Psoas muscle (tissue), 8 donors: Measurements from ENCODE around the gene TNIK. TPM values are rescaled to one million over a fixed set of nuclear protein-coding genes. Genes with fewer than 3 reads are reported as not detected.
"Not testable (repeated sequence)": the region's sequence is repeated elsewhere in the genome, so short reads cannot be mapped to it uniquely, and the experiment has no call there.

Source experiments
- ATAC-seq, 4 donors: fragments of 200-7000 bp; cut with Tn5 transposase; one replicate each; pipeline ENCODE4 v1.9.1; 2020; ENCODE audit warnings: moderate library complexity in 3 of 4, mild to moderate bottlenecking in 2 of 4
- DNase-seq, 2 donors: peaks; one replicate each; pipeline ENCODE4 v3.0.0-alpha.2; 2020
- H3K27ac ChIP-seq: fragments of 200-600 bp; one replicate; pipeline ENCODE4 v1.8.0; 2022
- H3K27me3 ChIP-seq, 3 donors: fragments of 200-600 bp in 1 of 3; one replicate each; pipeline versions ENCODE4 v1.6.1 to v1.8.0; 2013 to 2022; ENCODE audit warnings: low read length in 2 of 3, mild to moderate bottlenecking in 2 of 3, moderate library complexity in 1 of 3; ENCODE audit not compliant: insufficient read depth in 3 of 3
- H3K36me3 ChIP-seq, 2 donors: fragments of 200-600 bp in 1 of 2; one replicate each; pipeline versions ENCODE4 v1.6.1 to v1.8.0; 2013 to 2022; ENCODE audit warnings: low read depth in 1 of 2, mild to moderate bottlenecking in 1 of 2, moderate library complexity in 1 of 2; ENCODE audit not compliant: insufficient read depth in 1 of 2
- H3K4me1 ChIP-seq: fragments of 200-600 bp; one replicate; pipeline ENCODE4 v1.8.0; 2022
- H3K4me3 ChIP-seq: fragments of 200-600 bp; one replicate; pipeline ENCODE4 v1.8.0; 2022; ENCODE audit warnings: mild to moderate bottlenecking
- H3K9me3 ChIP-seq: fragments of 200-600 bp; one replicate; pipeline ENCODE4 v1.8.0; 2022
- WGBS, 3 donors: extraction: QIAGEN DNeasy Blood & Tissue Kit; methylation state at CpG; one replicate each; pipeline versions ENCODE4 v1.1.6 to v1.1.7; 2013; 5-methylcytosine and 5-hydroxymethylcytosine counted together
- intact Hi-C, 2 donors: fragments of 100-400 bp; cut with DNase I; formaldehyde crosslinking; loops; one replicate each; pipeline versions ENCODE4 v1.11.0 to v1.14.2; 2022
- polyA plus RNA-seq, 3 donors: library from polyadenylated mRNA; stranded (reverse); fragments of 200-250 nt; gene quantifications; one replicate each; pipeline ENCODE4 v1.2.3, GENCODE V29; 2013
- total RNA-seq, 4 donors: library from RNA; stranded (reverse); fragmentation: NEBNext Ultra II Directional in 2 of 4; extraction: Animal tissue kit (Norgen Biotek cat#: 25700) in 2 of 4; gene quantifications; one replicate each; pipeline versions ENCODE4 v1.2.1 to v1.2.4, GENCODE V29; 2021 to 2023
- TF ChIP-seq, protein P1 (sequence below): fragments of 200-600 bp; IDR thresholded peaks from one replicate; pipeline ENCODE4 v1.8.0; 2022; ENCODE audit warnings: antibody characterized with exemption
- donor health status: healthy with polysubstance abuse.
- donor health status: DM: no; HTN: no; CAD: no; lungs with moderate emphysema.
- donor health status: Bipolar disorder and iron deficiency.
- donor health status: healthy.
- donor health status: DM: yes; HTN: yes; CAD: no.
- donor health status: DM: no; HTN: no; CAD: no.
- donor health status: DM: no; HTN: no; CAD: no.
- donor health status: DM: yes; HTN: yes; CAD: no.

Gene TNIK
- total and polyA plus RNA-seq, 7 donors = 9.9 to 32.4 (median 12.5) TPM

DNA sequence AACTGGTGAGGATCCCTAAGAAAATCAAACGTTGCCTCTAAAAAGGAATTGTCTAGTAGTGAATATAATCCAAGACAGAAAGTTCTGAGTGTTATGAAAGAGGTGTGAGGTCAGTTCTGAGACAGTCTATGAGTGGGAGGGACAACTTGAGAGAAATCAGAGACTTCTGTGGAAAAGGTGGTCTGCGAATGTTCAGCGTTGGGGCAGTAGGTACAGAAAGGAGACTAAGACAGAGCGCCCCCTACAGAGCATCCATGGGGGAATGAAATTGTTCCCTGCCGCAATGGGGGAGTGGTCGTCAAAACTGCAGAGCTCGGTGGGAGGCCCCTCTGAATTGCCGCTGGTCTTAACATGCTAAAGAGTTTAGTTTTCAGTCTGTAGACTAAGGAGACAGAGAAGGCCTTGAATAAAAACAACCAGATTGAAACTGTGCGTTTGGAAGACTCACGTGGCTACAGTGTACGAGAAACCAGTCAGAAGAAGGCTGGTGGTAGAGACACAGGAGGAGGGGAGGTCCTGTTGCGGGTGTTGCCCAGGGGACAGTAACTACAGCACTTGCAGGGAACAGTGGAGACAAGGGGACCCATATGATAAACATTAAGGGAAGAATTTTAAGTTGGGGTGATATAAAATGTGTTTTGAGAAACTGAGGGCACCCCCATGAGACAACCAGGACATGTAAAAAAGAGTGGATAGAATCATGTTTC lies 6.9 kb downstream of the TNIK start:
- ATAC-seq (peak in 3 of 4 donors; percentile 36 to 62 (median 44)), DNase-seq (no peak)
- Histone ChIP-seq H3K27ac (peak overlapping the region; percentile 71), H3K4me1 (peaks cover 45% of the 10 kb centered on the region), H3K4me3 (no peak overlapping the region), H3K9me3 (no peaks in the 10 kb centered on the region), H3K27me3 (no peaks in the 10 kb centered on the region), H3K36me3 (no peaks in the 10 kb centered on the region)
- TF ChIP-seq, protein P1, sequence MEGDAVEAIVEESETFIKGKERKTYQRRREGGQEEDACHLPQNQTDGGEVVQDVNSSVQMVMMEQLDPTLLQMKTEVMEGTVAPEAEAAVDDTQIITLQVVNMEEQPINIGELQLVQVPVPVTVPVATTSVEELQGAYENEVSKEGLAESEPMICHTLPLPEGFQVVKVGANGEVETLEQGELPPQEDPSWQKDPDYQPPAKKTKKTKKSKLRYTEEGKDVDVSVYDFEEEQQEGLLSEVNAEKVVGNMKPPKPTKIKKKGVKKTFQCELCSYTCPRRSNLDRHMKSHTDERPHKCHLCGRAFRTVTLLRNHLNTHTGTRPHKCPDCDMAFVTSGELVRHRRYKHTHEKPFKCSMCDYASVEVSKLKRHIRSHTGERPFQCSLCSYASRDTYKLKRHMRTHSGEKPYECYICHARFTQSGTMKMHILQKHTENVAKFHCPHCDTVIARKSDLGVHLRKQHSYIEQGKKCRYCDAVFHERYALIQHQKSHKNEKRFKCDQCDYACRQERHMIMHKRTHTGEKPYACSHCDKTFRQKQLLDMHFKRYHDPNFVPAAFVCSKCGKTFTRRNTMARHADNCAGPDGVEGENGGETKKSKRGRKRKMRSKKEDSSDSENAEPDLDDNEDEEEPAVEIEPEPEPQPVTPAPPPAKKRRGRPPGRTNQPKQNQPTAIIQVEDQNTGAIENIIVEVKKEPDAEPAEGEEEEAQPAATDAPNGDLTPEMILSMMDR = peak; percentile 7
- intact Hi-C loops = no loop called here
- 60 to 66% (median 61%) methylated on average over 12 of the region's 12 CpGs for WGBS, 3 donors

DNA sequence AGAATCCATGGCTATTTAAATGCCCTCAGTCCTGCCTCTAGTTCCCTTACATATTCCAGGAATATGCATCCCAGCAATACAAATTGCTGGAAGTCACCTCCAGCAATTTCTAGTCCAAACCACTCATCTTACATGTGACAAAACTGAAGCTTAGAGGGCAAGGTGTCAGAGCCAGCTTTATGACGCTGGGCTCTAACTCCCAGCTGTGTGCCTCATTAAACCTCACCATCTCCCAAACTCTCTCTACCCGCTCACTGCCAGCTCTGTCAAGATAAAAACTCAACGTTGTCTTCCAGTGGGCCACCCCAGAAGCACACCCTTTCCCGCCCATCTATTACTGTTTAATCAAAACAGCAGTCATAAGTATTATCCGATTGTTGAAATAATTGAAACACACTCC lies 7.9 kb downstream of the TNIK start:
- peak overlapping the region; percentile 20 for H3K4me3 ChIP-seq
- H3K27ac ChIP-seq = peak overlapping the region; percentile 71
- no peaks in the 10 kb centered on the region for H3K27me3 ChIP-seq
- TF ChIP-seq, protein P1 = no peak
- intact Hi-C loops = no loop called here
- no peaks in the 10 kb centered on the region for H3K36me3 ChIP-seq
- H3K4me1 ChIP-seq = peaks cover 49% of the 10 kb centered on the region
- H3K9me3 ChIP-seq = no peaks in the 10 kb centered on the region
- ATAC-seq (peak; percentile 75 to 92 (median 84)), DNase-seq (no peak)
- WGBS, 3 donors = 45 to 57% (median 54%) methylated on average over 5 of the region's 5 CpGs

DNA sequence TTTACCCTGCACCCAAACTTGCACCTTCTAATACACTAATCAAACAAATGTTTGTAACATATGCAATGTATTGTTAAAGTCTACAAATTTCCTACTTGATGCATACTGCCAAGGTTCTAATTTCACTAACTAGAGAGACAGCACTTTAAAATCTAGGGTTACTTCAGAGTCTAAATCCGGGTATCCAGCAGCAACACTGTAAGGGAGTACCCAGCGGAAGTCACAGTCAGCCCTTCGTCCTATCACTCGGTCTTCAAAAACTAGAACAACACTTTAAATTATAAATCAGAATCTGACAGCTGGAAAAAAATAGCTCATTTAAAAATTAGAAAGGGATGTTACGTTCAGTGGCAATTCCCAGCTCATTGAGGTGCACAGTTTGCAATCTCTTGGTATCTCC lies 8.3 kb downstream of the TNIK start:
- peak; percentile 46 to 58 (median 53) for ATAC-seq
- intact Hi-C loops = no loop called here
- Histone ChIP-seq H3K9me3 (no peaks in the 10 kb centered on the region), H3K4me1 (peaks cover 49% of the 10 kb centered on the region), H3K36me3 (no peaks in the 10 kb centered on the region), H3K27ac (peak overlapping the region; percentile 71), H3K4me3 (peak overlapping the region; percentile 20), H3K27me3 (no peaks in the 10 kb centered on the region)
- no peak for DNase-seq
- 37 to 52% (median 38%) methylated on average over 5 of the region's 5 CpGs for WGBS, 3 donors
- TF ChIP-seq, protein P1 = no peak

DNA sequence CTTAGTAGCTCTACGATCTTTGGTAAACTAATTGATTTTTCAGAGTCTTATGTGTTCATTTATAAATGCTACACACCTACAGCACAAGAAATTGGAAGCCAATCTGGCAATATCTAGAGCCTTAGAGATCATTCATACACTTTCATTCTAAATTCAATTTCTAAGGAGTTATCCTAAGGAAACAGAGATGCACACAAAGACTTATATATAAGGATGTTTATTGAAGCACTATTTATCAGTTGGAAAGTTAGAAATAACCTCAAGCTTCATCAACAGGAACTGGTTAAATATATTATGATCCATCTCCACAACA lies 12.7 kb downstream of the TNIK start:
- H3K4me3 ChIP-seq, H3K27me3 ChIP-seq, H3K9me3 ChIP-seq, ATAC-seq, H3K27ac ChIP-seq, intact Hi-C loops, DNase-seq, H3K36me3 ChIP-seq: not testable (repeated sequence)
- 27 to 50% (median 30%) methylated on average over 1 of the region's 1 CpG for WGBS, 3 donors
- peaks cover 43% of the 10 kb centered on the region for H3K4me1 ChIP-seq

DNA sequence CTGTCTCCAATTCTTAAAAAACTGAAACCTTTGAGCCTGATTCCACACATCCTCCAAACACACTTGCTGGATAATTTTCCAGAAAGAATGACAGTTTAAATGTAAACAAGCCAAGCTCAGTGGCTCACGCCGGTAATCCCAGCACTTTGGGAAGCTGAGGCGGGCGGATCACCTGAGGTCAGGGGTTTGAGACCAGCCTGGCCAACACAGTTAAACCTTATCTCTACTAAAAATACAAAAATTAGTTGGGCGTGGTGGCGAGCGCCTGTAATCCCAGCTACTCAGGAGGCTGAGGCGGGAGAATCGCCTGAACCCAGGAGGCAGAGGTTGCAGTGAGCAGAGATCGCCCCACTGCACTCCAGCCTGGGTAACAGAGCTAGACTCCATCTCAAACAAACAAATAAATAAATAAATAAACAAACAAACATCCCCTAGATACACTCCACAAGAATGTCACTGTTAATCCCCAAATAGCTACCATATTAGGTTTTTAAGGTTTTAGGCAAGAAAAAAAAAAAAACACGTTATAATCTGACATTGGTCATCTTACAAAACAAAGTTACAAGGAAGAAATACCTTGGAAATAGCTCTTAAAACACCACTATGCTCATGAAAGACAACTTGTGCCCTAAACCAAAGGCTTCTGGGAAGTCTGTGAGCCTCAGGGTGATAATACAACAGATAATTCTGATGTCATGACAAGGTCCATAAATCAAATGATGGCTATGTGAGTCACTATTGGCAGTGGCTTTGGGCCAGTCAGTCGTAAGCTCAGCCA lies 13.2 kb downstream of the TNIK start:
- intact Hi-C loops = no loop called here
- Histone ChIP-seq H3K9me3 (no peaks in the 10 kb centered on the region), H3K27me3 (no peaks in the 10 kb centered on the region), H3K4me3 (no peak overlapping the region), H3K4me1 (peaks cover 43% of the 10 kb centered on the region), H3K27ac (no peak overlapping the region), H3K36me3 (no peaks in the 10 kb centered on the region)
- TF ChIP-seq, protein P1 = no peak
- no peak for DNase-seq
- peak; percentile 71 to 84 (median 82) for ATAC-seq
- WGBS, 3 donors = 85 to 89% (median 87%) methylated on average over 12 of the region's 12 CpGs
